HUES48 (cell line): ENCODE measurements around the gene LMNTD2.

Experiments
- H3K27ac ChIP-seq: one replicate; pipeline ENCODE4 v1.7.0; 2013; ENCODE audit warnings: low read depth, low read length, inconsistent platforms
- H3K27me3 ChIP-seq: 2 replicates; pipeline ENCODE4 v1.6.1; 2013; ENCODE audit warnings: mild to moderate bottlenecking, low read length; ENCODE audit not compliant: control insufficient read depth, insufficient read depth
- H3K36me3 ChIP-seq: 2 replicates; pipeline ENCODE4 v1.6.1; 2013; ENCODE audit warnings: low read length; ENCODE audit not compliant: control insufficient read depth, insufficient read depth
- H3K4me1 ChIP-seq: 2 replicates; pipeline ENCODE4 v1.6.1; 2013; ENCODE audit warnings: mild to moderate bottlenecking, low read length; ENCODE audit not compliant: control insufficient read depth, insufficient read depth
- H3K4me3 ChIP-seq: 2 replicates; pipeline ENCODE4 v1.5.1; 2013; ENCODE audit warnings: mild to moderate bottlenecking, low read depth, low read length
- H3K9ac ChIP-seq: 2 replicates; pipeline ENCODE4 v1.6.1; 2013; ENCODE audit warnings: mild to moderate bottlenecking, low read depth, low read length, moderate library complexity
- H3K9me3 ChIP-seq: 2 replicates; pipeline ENCODE4 v1.6.1; 2013; ENCODE audit warnings: low read length; ENCODE audit not compliant: control insufficient read depth, insufficient read depth

Gene LMNTD2

DNA sequence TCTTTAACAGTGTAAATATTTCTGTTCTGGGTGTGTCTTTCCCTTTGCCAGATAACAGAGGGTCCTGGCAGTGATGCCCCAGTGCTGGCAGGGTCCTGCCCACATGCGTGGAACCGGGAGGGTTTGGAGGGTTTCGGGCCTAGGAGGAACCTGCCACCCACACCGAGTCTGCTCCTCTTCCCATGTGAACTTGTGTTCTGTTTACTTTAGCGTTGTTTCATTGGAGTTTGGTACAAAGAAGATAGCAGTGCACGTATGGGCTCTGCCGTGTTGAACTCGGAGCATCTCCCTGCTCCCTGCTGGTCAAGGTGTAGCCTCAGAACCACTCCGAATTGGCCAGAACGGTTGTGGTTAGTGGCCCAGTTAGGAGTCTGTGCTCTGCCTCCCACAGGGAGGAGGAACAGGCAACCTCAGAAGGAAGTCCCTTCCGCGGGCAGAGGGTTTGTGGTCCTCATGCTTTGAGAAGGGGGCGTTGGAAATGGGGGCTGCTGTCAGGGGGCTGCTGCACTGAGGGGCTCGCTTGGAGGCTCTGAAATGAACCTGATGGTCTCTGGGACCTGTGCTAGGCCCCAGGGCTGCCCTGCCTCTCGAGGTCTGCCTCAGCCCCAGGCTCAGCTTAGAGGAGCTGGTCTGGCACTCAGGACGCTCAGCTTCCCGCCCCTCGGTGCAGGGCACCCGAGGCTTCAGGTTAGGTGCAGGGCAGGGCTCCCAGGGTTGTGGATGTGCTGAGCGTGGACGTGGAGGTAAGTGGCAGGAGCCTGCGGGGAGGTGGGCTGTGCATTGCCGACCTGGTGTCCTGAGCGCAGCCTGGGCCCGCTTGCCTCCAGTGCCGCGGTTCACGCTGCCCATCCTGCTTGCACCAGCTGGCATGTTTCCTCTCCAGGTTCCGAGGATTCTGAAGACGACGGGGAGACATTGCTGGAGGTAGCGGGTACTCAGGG lies 26.1 kb upstream of the LMNTD2 start:
- H3K27ac ChIP-seq = no peak overlapping the region

GRCh38 chr11:584287-584686 lies 23.7 kb upstream of the LMNTD2 start:
- Histone ChIP-seq H3K4me3 (no peak overlapping the region), H3K4me1 (no peaks in the 10 kb centered on the region), H3K27ac (no peak overlapping the region), H3K9me3 (no peaks in the 10 kb centered on the region), H3K27me3 (no peaks in the 10 kb centered on the region), H3K9ac (no peak overlapping the region), H3K36me3 (peaks cover 64% of the 10 kb centered on the region)

More for the DNA sequence above, 26.1 kb upstream of the LMNTD2 start:
- Histone ChIP-seq H3K4me3 (no peak overlapping the region), H3K27me3 (no peaks in the 10 kb centered on the region), H3K9ac (no peak overlapping the region), H3K9me3 (no peaks in the 10 kb centered on the region), H3K36me3 (peaks cover 78% of the 10 kb centered on the region), H3K4me1 (no peaks in the 10 kb centered on the region)

GRCh38 chr11:581752-582151 lies 21.2 kb upstream of the LMNTD2 start:
- Histone ChIP-seq H3K4me1 (peaks cover 7% of the 10 kb centered on the region), H3K9ac (no peak overlapping the region), H3K27ac (no peak overlapping the region), H3K9me3 (no peaks in the 10 kb centered on the region), H3K27me3 (no peaks in the 10 kb centered on the region), H3K4me3 (no peak overlapping the region), H3K36me3 (peaks cover 43% of the 10 kb centered on the region)

DNA sequence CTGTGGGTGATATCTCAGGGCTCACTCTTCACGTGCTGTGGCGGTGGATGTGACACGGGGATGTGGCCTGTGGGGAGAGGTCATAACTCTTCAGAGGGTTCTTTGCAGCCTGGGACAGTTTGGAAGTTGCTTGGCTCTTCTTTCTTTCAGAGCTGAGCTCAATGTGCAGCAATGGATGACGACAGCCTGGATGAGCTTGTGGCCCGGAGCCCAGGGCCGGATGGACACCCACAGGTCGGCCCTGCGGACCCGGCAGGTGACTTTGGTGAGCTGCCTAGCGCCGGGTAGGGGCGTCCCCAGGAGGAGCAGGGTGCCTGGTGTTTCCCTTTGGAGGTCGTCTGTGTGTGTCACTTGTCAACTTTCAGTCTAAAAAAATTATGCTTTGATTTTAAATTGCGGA lies 20.8 kb upstream of the LMNTD2 start:
- Histone ChIP-seq H3K4me1 (peaks cover 7% of the 10 kb centered on the region), H3K36me3 (peaks cover 39% of the 10 kb centered on the region), H3K9me3 (no peaks in the 10 kb centered on the region), H3K27me3 (no peaks in the 10 kb centered on the region), H3K4me3 (no peak overlapping the region), H3K27ac (no peak overlapping the region), H3K9ac (no peak overlapping the region)

DNA sequence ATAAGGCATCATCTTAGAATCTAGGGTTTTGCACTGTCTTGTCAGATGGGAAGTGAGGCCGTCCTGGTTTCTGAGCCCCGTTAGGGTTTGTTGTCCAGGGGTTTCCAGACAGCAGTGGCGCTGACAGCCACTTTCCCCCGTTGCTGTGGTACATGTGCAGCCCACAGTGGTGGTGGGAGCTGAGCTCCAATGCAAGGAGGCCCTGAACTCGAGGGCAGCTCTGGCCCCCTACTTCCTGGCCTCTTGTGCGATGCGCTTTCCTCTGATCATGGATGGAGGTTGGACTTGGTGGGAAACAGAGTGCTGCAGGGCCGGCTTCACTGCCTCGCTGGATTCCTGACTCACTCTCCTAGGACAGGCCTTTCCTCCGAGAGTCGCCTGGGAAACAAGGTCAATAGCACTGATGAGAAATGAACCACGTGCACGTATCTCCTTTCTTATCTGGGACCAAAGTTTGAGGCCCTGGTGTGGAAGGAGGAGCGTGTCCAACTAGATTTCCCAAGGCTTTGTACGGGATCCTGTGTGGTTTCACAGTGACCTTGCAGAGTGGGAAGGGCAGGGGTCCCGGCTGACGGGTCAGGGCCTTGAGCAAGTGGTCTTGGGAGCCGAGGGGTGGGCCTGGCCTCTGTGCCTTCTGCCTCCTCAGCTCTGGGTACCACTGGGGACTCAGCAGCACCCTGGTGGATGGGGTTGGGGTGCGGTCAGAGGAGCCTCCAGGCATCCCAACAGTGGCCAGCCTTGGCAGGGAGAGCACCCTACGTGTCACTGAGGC lies 19.5 kb upstream of the LMNTD2 start:
- H3K36me3 ChIP-seq = peaks cover 35% of the 10 kb centered on the region
- H3K4me3 ChIP-seq = no peak overlapping the region
- no peaks in the 10 kb centered on the region for H3K9me3 ChIP-seq
- peaks cover 6% of the 10 kb centered on the region for H3K27me3 ChIP-seq
- H3K9ac ChIP-seq = no peak overlapping the region
- H3K27ac ChIP-seq = no peak overlapping the region
- peaks cover 7% of the 10 kb centered on the region for H3K4me1 ChIP-seq

DNA sequence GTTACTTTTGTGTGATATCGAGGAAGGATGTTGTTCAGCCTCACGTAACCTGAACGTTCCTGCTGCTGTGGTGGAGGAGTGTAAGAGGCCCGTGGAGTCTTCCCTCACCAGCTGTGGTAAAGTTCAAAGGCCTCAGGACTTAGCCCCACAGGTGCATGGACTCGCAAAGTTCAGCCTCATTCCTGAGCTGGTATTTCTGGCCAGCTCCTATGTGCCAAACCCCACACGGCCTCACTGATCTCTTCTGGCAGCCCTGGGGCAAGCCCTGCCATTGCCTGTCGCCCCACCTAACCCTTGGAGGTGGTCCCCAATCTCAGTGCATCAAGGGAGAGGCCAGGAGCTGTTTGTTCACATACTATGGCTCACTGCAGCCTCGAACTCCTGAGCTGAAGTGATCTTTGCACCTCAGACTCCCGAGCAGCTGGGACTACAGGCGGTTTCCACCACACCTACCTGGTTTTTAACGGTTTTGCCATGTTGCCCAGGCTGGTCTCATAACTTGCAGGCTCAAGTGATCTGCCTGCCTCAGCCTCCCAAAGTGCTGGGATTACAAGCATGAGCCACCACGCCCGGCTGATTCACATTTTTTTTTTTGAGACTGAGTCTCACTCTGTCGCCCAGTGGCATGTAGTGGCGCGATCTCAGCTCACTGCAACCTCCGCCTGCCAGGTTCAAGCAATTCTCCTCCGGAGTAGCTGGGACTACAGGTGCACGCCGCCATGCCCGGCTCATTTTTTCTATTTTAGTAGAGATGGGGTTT lies 17.9 kb upstream of the LMNTD2 start:
- Histone ChIP-seq H3K27ac (no peak overlapping the region), H3K27me3 (peaks cover 16% of the 10 kb centered on the region), H3K4me1 (peaks cover 12% of the 10 kb centered on the region), H3K36me3 (peaks cover 25% of the 10 kb centered on the region), H3K9me3 (no peaks in the 10 kb centered on the region), H3K9ac (peak overlapping the region; percentile 1; the same call in 1 of the 2 replicates), H3K4me3 (no peak overlapping the region)

GRCh38 chr11:577611-577894 lies 17.0 kb upstream of the LMNTD2 start:
- H3K27ac ChIP-seq = no peak overlapping the region
- H3K4me1 ChIP-seq = peaks cover 12% of the 10 kb centered on the region
- H3K9me3 ChIP-seq = no peaks in the 10 kb centered on the region
- peaks cover 16% of the 10 kb centered on the region for H3K27me3 ChIP-seq
- peak overlapping the region; percentile 73; the same call in 1 of the 2 replicates for H3K9ac ChIP-seq
- H3K36me3 ChIP-seq = peaks cover 19% of the 10 kb centered on the region
- peak overlapping the region; percentile 89 for H3K4me3 ChIP-seq

GRCh38 chr11:576811-577610 lies 16.5 kb upstream of the LMNTD2 start:
- no peaks in the 10 kb centered on the region for H3K9me3 ChIP-seq
- H3K4me3 ChIP-seq = peak overlapping the region; percentile 89
- H3K27me3 ChIP-seq = peaks cover 16% of the 10 kb centered on the region
- H3K27ac ChIP-seq = peak overlapping the region; percentile 35
- peaks cover 13% of the 10 kb centered on the region for H3K4me1 ChIP-seq
- H3K36me3 ChIP-seq = peaks cover 15% of the 10 kb centered on the region
- peak overlapping the region; percentile 73 for H3K9ac ChIP-seq

DNA sequence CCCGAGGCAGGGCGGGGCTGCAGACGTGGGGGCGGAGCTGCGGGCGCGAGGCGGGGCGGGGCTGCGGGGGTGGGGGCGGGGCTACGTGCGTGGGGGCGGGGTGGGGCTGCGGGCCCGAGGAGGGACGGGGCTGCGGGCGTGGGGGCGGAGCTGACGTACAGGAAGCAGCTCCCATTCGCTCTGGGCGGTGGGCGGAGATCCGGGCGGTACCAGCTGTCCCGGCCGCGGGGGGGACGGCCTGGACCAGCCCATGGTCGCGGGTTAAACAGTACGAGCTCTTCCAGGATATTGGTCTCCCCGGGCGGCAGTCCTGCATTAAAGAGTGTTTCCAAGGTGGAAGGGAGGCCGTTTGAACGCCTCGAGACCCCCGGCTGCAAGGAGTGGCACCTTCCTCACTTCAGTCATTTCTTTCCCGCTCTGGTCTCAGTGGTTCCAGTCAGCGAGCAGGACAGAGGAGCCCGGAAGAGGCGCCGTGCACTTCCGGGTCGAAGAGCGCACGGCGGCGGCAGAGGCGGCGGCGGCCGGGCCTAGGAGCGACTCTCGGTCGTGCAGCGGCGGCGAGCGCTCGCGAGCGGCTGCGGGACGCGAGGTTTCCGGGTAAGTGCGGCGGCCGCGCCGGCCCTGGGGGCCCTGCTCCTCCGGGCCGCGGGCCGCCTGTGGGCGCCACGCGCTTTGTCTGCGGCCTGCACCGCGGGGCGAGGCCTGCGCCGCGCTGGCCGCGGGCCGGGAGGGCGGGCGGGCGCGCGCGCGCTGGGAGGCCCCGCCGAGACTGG lies 15.6 kb upstream of the LMNTD2 start, which contains the start of gene PHRF1:
Gene PHRF1 (plus strand): TSS at position 475 of the 773 bp plus-strand sequence. CDS start 5,043 bp downstream, outside the sequence.
- Histone ChIP-seq H3K9me3 (no peaks in the 10 kb centered on the region), H3K27me3 (peaks cover 16% of the 10 kb centered on the region), H3K4me3 (peak within 1 kb of the TSS; percentile 97), H3K27ac (peak within 1 kb of the TSS; percentile 97), H3K9ac (peak within 1 kb of the TSS; percentile 99), H3K36me3 (peaks cover 7% of the 10 kb centered on the region; the same call in 1 of the 2 replicates), H3K4me1 (peaks cover 18% of the 10 kb centered on the region)
